GM10266 (cell line): ENCODE data around the gene LGALS4.
"Not testable (repeated sequence)": the region's sequence is repeated elsewhere in the genome, so short reads cannot be mapped to it uniquely, and the experiment has no call there.

Experiments
- DNase-seq: peaks from one replicate; pipeline ENCODE4 v3.0.0; 2012; ENCODE audit errors: extremely low spot score
- CTCF ChIP-seq: IDR thresholded peaks from 2 replicates; pipeline ENCODE4 v1.5.1; 2012; ENCODE audit warnings: mild to moderate bottlenecking, low read depth; ENCODE audit not compliant: control insufficient read depth, insufficient read depth; ENCODE audit errors: missing control alignments

LGALS4 gene

GRCh38 chr19:38773469-38774177, 39.1 kb downstream of the LGALS4 start, which contains the start of gene LGALS7:
Gene LGALS7 (minus strand): TSS chr19:38773517. CDS start chr19:38773492, 25 bp downstream.
- TF ChIP-seq CTCF: no peak
- no peak for DNase-seq

GRCh38 chr19:38771569-38771968, 41.2 kb downstream of the LGALS4 start:
- not testable (repeated sequence) for DNase-seq

- DNase-seq: not testable (repeated sequence)
Measured at GRCh38 chr19:38770949-38771275, 41.8 kb downstream of the LGALS4 start.

- not testable (repeated sequence) for DNase-seq
Measured at GRCh38 chr19:38770228-38770948, 42.4 kb downstream of the LGALS4 start.

GRCh38 chr19:38769635-38770211, 43.0 kb downstream of the LGALS4 start:
- DNase-seq: peak; percentile 88
- TF ChIP-seq CTCF: peak; percentile 81

GRCh38 chr19:38766276-38767047, 46.3 kb downstream of the LGALS4 start:
- TF ChIP-seq CTCF: no peak
- DNase-seq: no peak

- TF ChIP-seq CTCF: no peak
Measured at GRCh38 chr19:38765214-38765613, 47.5 kb downstream of the LGALS4 start.

GRCh38 chr19:38763795-38764220, 48.9 kb downstream of the LGALS4 start:
- no peak for DNase-seq
- no peak for TF ChIP-seq CTCF

More at GRCh38 chr19:38765214-38765613, 47.5 kb downstream of the LGALS4 start:
- DNase-seq: no peak

- not testable (repeated sequence) for DNase-seq
Measured at GRCh38 chr19:38761884-38762389, 50.8 kb downstream of the LGALS4 start.

GRCh38 chr19:38760805-38761517, 51.8 kb downstream of the LGALS4 start:
- not testable (repeated sequence) for DNase-seq
